Left ventricle myocardium inferior (tissue), 1 donor: ENCODE results near the gene SLC25A21. TPM values are rescaled to one million over a fixed set of nuclear protein-coding genes. Genes with fewer than 3 reads are reported as not detected.

Experiments used
- DNase-seq: peaks from one replicate; pipeline ENCODE4 v3.0.0-alpha.2; 2020
- H3K27ac ChIP-seq: fragments of 200-600 bp; replicated peaks from 2 replicates; pipeline ENCODE4 v1.8.0; 2021
- H3K27me3 ChIP-seq: fragments of 200-600 bp; 2 replicates; pipeline ENCODE4 v1.8.0; 2021; ENCODE audit warnings: low read depth
- H3K36me3 ChIP-seq: fragments of 200-600 bp; 2 replicates; pipeline ENCODE4 v1.8.0; 2021
- H3K4me1 ChIP-seq: fragments of 200-600 bp; 2 replicates; pipeline ENCODE4 v1.8.0; 2021
- H3K4me3 ChIP-seq: fragments of 200-600 bp; 2 replicates; pipeline ENCODE4 v1.8.0; 2021; ENCODE audit warnings: mild to moderate bottlenecking, moderate library complexity
- H3K9me3 ChIP-seq: fragments of 200-600 bp; replicated peaks from 2 replicates; pipeline ENCODE4 v1.8.0; 2021
- CTCF ChIP-seq: fragments of 200-600 bp; IDR thresholded peaks from 2 replicates; pipeline ENCODE4 v1.8.0; 2021; ENCODE audit warnings: antibody characterized with exemption, mild to moderate bottlenecking, borderline replicate concordance
- intact Hi-C: fragments of 100-400 bp; cut with micrococcal nuclease; formaldehyde crosslinking; loops from one replicate; pipeline ENCODE4 v1.11.0; 2022
- total RNA-seq: library from RNA; stranded (reverse); fragmentation: NEBNext Ultra II Directional; extraction: Animal tissue kit (Norgen Biotek cat#: 25700); gene quantifications from one replicate; pipeline ENCODE4 v1.2.1, GENCODE V29; 2021
- donor health status: DM: no; HTN: yes; CAD: no; lungs with severe emphysema.

SLC25A21 gene
- total RNA-seq, 1 donor from 2014 or later = 0.77 TPM

DNA sequence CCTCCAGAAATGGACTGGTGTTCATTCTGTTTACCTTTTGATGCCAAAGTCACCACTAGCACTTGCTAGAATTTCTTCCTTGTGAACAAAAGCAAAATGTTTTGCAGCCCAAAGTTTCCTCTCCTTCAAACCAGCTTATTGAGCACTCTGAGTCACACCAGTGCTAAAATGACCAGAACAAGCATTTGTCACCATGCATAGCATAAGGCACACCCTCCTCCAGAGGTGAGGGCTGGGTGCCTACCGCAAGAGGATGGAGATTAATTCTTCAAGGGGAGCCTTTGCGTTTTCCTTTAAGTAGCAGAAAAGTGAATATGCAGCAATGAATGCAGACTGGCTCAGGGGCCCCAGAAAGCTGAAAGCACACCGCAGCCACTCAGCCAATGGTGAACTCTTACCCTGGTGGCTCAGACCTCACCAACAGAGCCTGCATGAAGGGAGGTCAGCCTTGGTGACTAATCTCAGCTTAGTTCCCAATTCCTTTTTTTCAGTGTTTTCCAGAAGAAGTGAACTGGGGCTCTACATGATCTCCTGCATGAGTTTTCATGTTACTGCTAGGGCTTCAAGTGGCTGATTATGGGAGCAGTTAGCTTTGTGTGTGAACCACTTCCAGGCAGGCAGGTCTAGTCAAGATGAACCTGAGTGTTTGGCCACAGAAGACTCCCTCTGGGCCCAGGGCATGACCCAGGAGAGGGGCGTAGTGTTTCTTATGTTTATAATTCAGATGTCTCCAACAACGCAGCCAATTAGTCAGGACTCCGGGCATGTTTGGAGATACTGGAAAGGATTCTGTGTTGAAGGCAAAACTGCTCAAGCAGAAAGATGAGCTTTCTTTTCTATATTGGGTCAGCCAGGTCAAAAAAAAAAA, 414.4 kb downstream of the SLC25A21 start:
- Histone ChIP-seq H3K9me3 (peaks cover 16% of the 10 kb centered on the region), H3K4me3 (no peak overlapping the region), H3K27me3 (peaks cover 23% of the 10 kb centered on the region), H3K4me1 (no peaks in the 10 kb centered on the region), H3K36me3 (no peaks in the 10 kb centered on the region), H3K27ac (no peak overlapping the region)
- intact Hi-C loops = no loop called here
- no peak for TF ChIP-seq CTCF
- DNase-seq = no peak

DNA sequence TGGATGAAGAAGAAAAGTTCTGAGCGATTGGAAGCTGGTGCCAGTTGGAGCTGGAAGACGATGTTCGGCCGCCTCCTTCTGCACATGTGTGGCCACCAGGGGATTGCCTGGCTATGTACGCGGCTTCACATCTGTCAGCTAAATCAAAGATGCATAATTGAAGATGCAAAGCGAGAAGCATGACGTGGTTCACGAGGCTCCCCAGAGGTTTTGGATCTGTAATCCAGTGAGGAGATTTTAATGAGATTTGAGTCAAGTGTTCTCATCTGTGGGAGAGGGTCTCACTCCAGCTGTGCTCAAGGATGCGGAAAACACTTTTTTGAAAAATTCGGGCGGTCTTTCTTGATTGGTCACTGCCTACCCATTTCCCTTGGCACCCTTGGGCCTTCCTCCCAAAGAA, 416.2 kb downstream of the SLC25A21 start:
- H3K36me3 ChIP-seq = no peaks in the 10 kb centered on the region
- H3K4me1 ChIP-seq = no peaks in the 10 kb centered on the region
- peaks cover 25% of the 10 kb centered on the region for H3K9me3 ChIP-seq
- no peak overlapping the region for H3K27ac ChIP-seq
- H3K4me3 ChIP-seq = no peak overlapping the region
- peaks cover 19% of the 10 kb centered on the region for H3K27me3 ChIP-seq
- intact Hi-C loops = no loop called here
- no peak for TF ChIP-seq CTCF
- DNase-seq = no peak

DNA sequence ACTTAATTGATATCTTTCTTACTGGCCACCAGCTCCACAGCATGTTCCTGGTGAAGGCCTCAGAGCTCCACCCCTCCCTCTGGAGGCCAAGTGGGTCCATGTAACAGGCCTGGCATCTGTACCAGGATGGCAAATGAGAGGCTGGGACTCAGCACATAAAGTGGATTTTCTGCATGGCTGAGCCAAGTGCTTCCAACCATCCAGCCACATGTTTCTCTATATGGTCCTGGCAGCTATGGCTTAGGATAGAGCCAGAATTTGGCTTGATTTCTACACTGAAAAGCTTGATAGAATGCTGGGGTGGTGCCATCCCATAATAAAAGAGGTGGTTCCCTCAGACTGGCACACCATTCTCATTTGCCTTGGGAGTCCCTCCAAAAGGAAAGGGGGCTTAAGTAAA, 416.6 kb downstream of the SLC25A21 start:
- no peak overlapping the region for H3K27ac ChIP-seq
- H3K4me3 ChIP-seq = no peak overlapping the region
- TF ChIP-seq CTCF = no peak
- no peaks in the 10 kb centered on the region for H3K36me3 ChIP-seq
- no peaks in the 10 kb centered on the region for H3K4me1 ChIP-seq
- intact Hi-C loops = no loop called here
- H3K9me3 ChIP-seq = peaks cover 25% of the 10 kb centered on the region
- DNase-seq = no peak
- H3K27me3 ChIP-seq = peaks cover 19% of the 10 kb centered on the region

- intact Hi-C loops = no loop called here
Observed at GRCh38 chr14:36751920-36752319, 420.5 kb downstream of the SLC25A21 start.

GRCh38 chr14:36751106-36751505, 421.3 kb downstream of the SLC25A21 start:
- intact Hi-C loops = no loop called here
- no peak overlapping the region for H3K4me3 ChIP-seq
- TF ChIP-seq CTCF = no peak
- H3K9me3 ChIP-seq = peaks cover 32% of the 10 kb centered on the region
- no peak for DNase-seq
- no peak overlapping the region for H3K27ac ChIP-seq
- H3K27me3 ChIP-seq = peaks cover 47% of the 10 kb centered on the region
- no peaks in the 10 kb centered on the region for H3K36me3 ChIP-seq
- H3K4me1 ChIP-seq = no peaks in the 10 kb centered on the region

More at GRCh38 chr14:36751920-36752319, 420.5 kb downstream of the SLC25A21 start:
- no peak for DNase-seq
- no peaks in the 10 kb centered on the region for H3K4me1 ChIP-seq
- H3K27ac ChIP-seq = no peak overlapping the region
- peaks cover 47% of the 10 kb centered on the region for H3K27me3 ChIP-seq
- H3K4me3 ChIP-seq = no peak overlapping the region
- no peak for TF ChIP-seq CTCF
- H3K36me3 ChIP-seq = no peaks in the 10 kb centered on the region
- H3K9me3 ChIP-seq = peaks cover 25% of the 10 kb centered on the region
